Heart right ventricle (tissue), 16 donors: ENCODE data around the gene BHLHE41. TPM values are rescaled to one million over a fixed set of nuclear protein-coding genes. Genes with fewer than 3 reads are reported as not detected.

Experiments
- ATAC-seq, 8 donors: fragments of 200-7000 bp; cut with Tn5 transposase; one replicate each; pipeline ENCODE4 v1.9.1; 2020; ENCODE audit warnings: mild to moderate bottlenecking in 8 of 8, moderate library complexity in 8 of 8, moderate number of reproducible peaks in 1 of 8
- DNase-seq, 2 donors: peaks; one replicate each; pipeline ENCODE4 v3.0.0-alpha.2; 2020
- H3K27ac ChIP-seq, 10 donors: fragments of 200-600 bp; sonication (generic) in 2 of 10; one replicate each; pipeline versions ENCODE4 v1.5.0 to v1.8.0; 2020 to 2022; ENCODE audit warnings: mild to moderate bottlenecking in 3 of 10
- H3K27me3 ChIP-seq, 7 donors: fragments of 200-600 bp; one replicate each; pipeline ENCODE4 v1.8.0; 2021 to 2022; ENCODE audit warnings: mild to moderate bottlenecking in 2 of 7
- H3K36me3 ChIP-seq, 9 donors: fragments of 200-600 bp; sonication (generic) in 1 of 9; one replicate each; pipeline versions ENCODE4 v1.5.0 to v1.8.0; 2020 to 2022; ENCODE audit warnings: mild to moderate bottlenecking in 2 of 9
- H3K4me1 ChIP-seq, 9 donors: fragments of 200-600 bp; sonication (generic) in 1 of 9; one replicate each; pipeline versions ENCODE4 v1.5.0 to v1.8.0; 2020 to 2022; ENCODE audit warnings: mild to moderate bottlenecking in 4 of 9
- H3K4me3 ChIP-seq, 10 donors: fragments of 200-600 bp; sonication (generic) in 2 of 10; one replicate each; pipeline versions ENCODE4 v1.5.0 to v1.8.0; 2020 to 2022; ENCODE audit warnings: mild to moderate bottlenecking in 7 of 10, moderate library complexity in 2 of 10
- H3K9me3 ChIP-seq, 11 donors: fragments of 200-600 bp in 10 of 11; sonication (generic) in 2 of 11; one replicate each; pipeline versions ENCODE4 v1.5.0 to v1.8.0; 2013 to 2022; ENCODE audit warnings: mild to moderate bottlenecking in 2 of 11, control low read depth in 1 of 11, moderate library complexity in 1 of 11
- WGBS, 2 donors: extraction: QIAGEN DNeasy Blood & Tissue Kit; methylation state at CpG; one replicate each; pipeline ENCODE4 v1.1.7; 2013; ENCODE audit warnings: inconsistent platforms in 1 of 2; 5-methylcytosine and 5-hydroxymethylcytosine counted together
- intact Hi-C, 10 donors: fragments of 100-400 bp; cut with DNase I; formaldehyde crosslinking; loops; one replicate each; pipeline versions ENCODE4 v1.11.1 to v1.14.2; 2022
- polyA plus RNA-seq, 2 donors: library from polyadenylated mRNA; stranded (reverse); fragments of 200-250 nt; gene quantifications; one replicate each; pipeline ENCODE4 v1.2.3, GENCODE V29; 2013
- total RNA-seq, 10 donors: library from RNA; stranded (reverse); fragmentation: NEBNext Ultra II Directional in 3 of 10; extraction: Animal tissue kit (Norgen Biotek cat#: 25700) in 3 of 10; gene quantifications; one replicate each; pipeline versions ENCODE4 v1.2.1 to v1.2.4, GENCODE V29; 2021 to 2023
- TF ChIP-seq, protein P1 (sequence below), 9 donors: fragments of 200-600 bp; sonication (generic) in 2 of 9; IDR thresholded peaks; one replicate each; pipeline versions ENCODE4 v1.5.0 to v1.8.0; 2021 to 2022; ENCODE audit warnings: antibody characterized with exemption in 9 of 9, mild to moderate bottlenecking in 5 of 9, moderate library complexity in 1 of 9
- donor health status: Arrhythmogenic right ventricular cardiomyopathy.
- donor health status: ischemic (EF 13 %, LVEDD 7.1; RV severe dilation, severe dysfunction).
- donor health status: healthy with polysubstance abuse.
- donor health status: DM: no; HTN: yes; CAD: no.
- donor health status: DM: no; HTN: no; CAD: no.
- donor health status: ischemic (EF 25% LVEDD 6.9; RV normal size, moderate dysfunction).
- donor health status: ischemic (EF 25% LVEDD 5.7; RV mildly dilated, moderate dysfunction).
- donor health status: healthy.
- donor health status: DM: yes; HTN: yes; CAD: no.
- donor health status: Ischemic cardiomyopathy.
- donor health status: ischemic (EF 35%, LVEDD 5.7; RV mildly dilated, moderate dysfunction).
- donor health status: nonischemic (EF 11% LVEDD 7.7; RV severe dilation, severe dysfunction).
- donor health status: DM: yes; HTN: yes; CAD: no.
- donor health status: PGD.
- donor health status: ischemic (EF 29% LVEDD 5.4; RV normal size, mild dysfunction).
- donor health status: nonischemic (EF 23%, LVEDD 6.1; RV moderate dilation, normal function).

Gene BHLHE41
- total and polyA plus RNA-seq, 12 donors: 5.7 to 80.1 (median 39.8) TPM

DNA sequence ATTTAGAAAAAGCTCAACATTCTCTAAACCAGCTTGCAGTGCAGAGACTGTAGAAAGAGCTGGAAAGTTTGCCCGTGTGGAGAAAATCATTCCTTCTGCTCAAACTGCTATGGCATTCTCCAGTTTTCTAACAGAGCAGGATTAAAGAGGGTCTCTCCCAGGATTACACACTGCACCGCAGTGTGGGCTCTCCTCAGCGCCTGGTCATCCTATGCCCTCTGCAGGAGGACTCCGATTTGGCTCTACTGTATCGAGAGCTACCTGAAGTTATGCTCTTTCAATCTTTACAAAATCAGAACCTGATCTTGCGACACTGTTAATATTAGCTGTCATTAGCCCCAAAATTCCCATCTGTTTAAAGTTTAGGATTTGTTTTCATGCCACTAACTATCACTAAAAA lies 33.0 kb downstream of the BHLHE41 start:
- Histone ChIP-seq H3K27ac (no peak overlapping the region), H3K27me3 (no peaks in the 10 kb centered on the region), H3K4me1 (no peaks in the 10 kb centered on the region), H3K36me3 (no peaks in the 10 kb centered on the region), H3K9me3 (no peaks in the 10 kb centered on the region), H3K4me3 (no peak overlapping the region)
- WGBS, 2 donors: 80 to 82% methylated on average over 6 of the region's 6 CpGs
- ATAC-seq: peak in 1 of 8 donors; percentile 44
- intact Hi-C loops: loop anchor here in 3 of 10 donors (5.0 to 10.0 kb wide), 4 partner anchors 313 to 655 kb away; no protein-coding TSS in a partner anchor
- TF ChIP-seq, protein P1, sequence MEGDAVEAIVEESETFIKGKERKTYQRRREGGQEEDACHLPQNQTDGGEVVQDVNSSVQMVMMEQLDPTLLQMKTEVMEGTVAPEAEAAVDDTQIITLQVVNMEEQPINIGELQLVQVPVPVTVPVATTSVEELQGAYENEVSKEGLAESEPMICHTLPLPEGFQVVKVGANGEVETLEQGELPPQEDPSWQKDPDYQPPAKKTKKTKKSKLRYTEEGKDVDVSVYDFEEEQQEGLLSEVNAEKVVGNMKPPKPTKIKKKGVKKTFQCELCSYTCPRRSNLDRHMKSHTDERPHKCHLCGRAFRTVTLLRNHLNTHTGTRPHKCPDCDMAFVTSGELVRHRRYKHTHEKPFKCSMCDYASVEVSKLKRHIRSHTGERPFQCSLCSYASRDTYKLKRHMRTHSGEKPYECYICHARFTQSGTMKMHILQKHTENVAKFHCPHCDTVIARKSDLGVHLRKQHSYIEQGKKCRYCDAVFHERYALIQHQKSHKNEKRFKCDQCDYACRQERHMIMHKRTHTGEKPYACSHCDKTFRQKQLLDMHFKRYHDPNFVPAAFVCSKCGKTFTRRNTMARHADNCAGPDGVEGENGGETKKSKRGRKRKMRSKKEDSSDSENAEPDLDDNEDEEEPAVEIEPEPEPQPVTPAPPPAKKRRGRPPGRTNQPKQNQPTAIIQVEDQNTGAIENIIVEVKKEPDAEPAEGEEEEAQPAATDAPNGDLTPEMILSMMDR (IDR thresholded peaks at IDR 0.05): peak in 4 of 9 donors; percentile 18 to 42 (median 30)
- DNase-seq: no peak

DNA sequence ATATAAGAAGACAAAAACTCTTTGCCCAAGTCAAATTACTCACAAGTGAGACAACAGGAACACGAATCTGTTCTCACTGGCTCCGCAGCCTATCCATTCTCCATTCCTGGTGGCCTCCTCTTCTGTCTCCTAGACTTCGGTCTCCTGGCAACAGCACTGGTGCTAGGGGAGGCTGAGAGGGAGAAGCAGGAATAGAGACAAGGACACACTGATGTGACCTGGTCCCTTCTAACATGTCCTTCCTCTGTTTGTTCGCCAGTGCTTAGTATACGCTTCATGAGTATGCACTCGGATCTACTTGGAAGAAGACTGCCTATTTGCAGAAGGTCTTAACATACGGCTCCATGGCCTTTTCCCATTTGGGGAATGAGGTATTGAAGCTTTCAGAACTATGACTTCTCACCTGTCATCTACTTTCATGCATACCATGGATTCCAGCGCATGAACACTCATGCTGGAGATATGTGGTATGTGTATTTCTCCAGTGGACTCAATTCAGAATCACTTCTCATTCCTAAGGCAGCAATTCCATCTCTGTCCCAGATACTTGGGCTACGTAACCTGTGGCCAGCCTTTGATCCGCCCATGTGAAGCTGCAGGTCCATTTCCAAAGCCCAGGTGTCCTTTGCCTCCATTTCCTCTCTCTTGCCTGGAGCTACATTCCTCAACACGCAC lies 33.9 kb downstream of the BHLHE41 start:
- intact Hi-C loops: loop anchor here in 3 of 10 donors (5.0 to 10.0 kb wide), 4 partner anchors 314 to 654 kb away; no protein-coding TSS in a partner anchor

DNA sequence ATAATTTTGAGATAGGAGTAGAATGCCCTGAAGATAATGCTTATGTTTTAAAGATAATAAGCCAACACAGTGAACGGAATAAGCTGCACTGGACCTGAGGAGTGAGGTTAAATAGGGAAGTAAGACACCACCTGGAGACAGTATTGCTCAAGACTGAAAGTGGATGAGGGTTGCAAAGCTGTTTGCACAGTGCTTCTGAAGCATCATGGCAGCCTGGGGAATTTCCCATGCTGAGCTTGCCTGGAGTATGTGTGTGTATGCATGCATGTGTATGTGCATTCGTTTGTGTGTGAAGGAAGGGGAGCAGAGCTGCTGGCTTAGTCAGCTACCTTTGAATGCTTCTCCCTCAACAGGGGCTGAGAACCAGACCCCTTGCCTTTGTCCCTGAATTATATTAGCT lies 35.8 kb downstream of the BHLHE41 start:
- ATAC-seq (no peak), DNase-seq (no peak)
- Histone ChIP-seq H3K36me3 (no peaks in the 10 kb centered on the region), H3K27ac (no peak overlapping the region), H3K27me3 (no peaks in the 10 kb centered on the region), H3K4me1 (no peaks in the 10 kb centered on the region), H3K9me3 (no peaks in the 10 kb centered on the region), H3K4me3 (no peak overlapping the region)
- TF ChIP-seq, protein P1 (IDR thresholded peaks at IDR 0.05): no peak
- intact Hi-C loops: no loop called here
- WGBS, 2 donors: 66 to 85% methylated on average over 2 of the region's 2 CpGs

More for the DNA sequence above, 33.9 kb downstream of the BHLHE41 start:
- no peak for DNase-seq
- TF ChIP-seq, protein P1 (IDR thresholded peaks at IDR 0.05): no peak
- H3K4me1 ChIP-seq: no peaks in the 10 kb centered on the region
- H3K27me3 ChIP-seq: no peaks in the 10 kb centered on the region
- no peak overlapping the region for H3K4me3 ChIP-seq
- WGBS, 2 donors: 85 to 86% methylated on average over 11 of the region's 11 CpGs
- no peaks in the 10 kb centered on the region for H3K36me3 ChIP-seq
- no peak overlapping the region for H3K27ac ChIP-seq
- ATAC-seq: no peak
- H3K9me3 ChIP-seq: no peaks in the 10 kb centered on the region

DNA sequence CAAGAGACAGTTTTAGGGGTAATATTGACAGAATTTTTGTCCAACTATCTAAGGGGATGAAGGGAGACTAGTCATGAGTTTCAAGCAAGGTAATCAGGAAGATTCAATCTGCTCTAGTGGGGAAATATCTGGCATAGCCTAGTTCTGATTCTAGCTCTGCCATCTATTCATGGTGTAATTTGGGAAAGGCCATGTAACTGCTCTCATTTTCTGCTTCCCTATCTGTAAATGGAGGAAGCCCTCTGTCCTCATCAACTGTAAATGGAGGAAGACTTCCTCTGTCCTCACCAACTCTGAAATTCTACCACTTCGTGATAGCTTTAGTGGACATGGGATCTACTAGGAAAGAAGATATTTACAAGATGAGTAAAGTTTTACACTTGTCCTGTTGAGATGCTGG lies 37.9 kb downstream of the BHLHE41 start:
- WGBS, 2 donors: 87 to 89% methylated on average over 1 of the region's 1 CpG
- Histone ChIP-seq H3K36me3 (no peaks in the 10 kb centered on the region), H3K4me1 (no peaks in the 10 kb centered on the region), H3K4me3 (no peak overlapping the region), H3K27ac (no peak overlapping the region), H3K9me3 (peaks cover 0 to 6% (median 0%) of the 10 kb centered on the region in 11 donors), H3K27me3 (no peaks in the 10 kb centered on the region)
- intact Hi-C loops: no loop called here
- ATAC-seq (no peak), DNase-seq (no peak)
- TF ChIP-seq, protein P1 (IDR thresholded peaks at IDR 0.05): no peak
